MCF 10A (cell line): ENCODE measurements around the gene NAALADL2. TPM values are rescaled to one million over a fixed set of nuclear protein-coding genes. Genes with fewer than 3 reads are reported as not detected.

ENCODE experiments used
- BruUV-seq: library from RNA; stranded (reverse); fragments of 400-500 nt; replicated peaks from 2 replicates; lab custom pipeline; 2021; lab: Mats Ljungman, UMichigan
- CTCF ChIA-PET: fragments of 300-600 bp; sonication (Branson Sonifier 250); formaldehyde crosslinking; extraction: SDS; loops from one replicate; lab custom pipeline; 2021; ENCODE audit warnings: antibody characterized with exemption, inconsistent platforms; lab: Yijun Ruan, JAX
- POLR2A ChIA-PET: fragments of 300-600, 350-650 bp; sonication (Branson Sonifier 250); formaldehyde crosslinking; extraction: SDS; loops from one replicate; lab custom pipeline; 2020; ENCODE audit warnings: antibody characterized with exemption, inconsistent platforms; lab: Yijun Ruan, JAX
- DNase-seq: peaks from one replicate; pipeline ENCODE4 v3.0.0-alpha.2; 2018; ENCODE audit not compliant: unreplicated experiment
- H3K27ac Mint-ChIP-seq: one replicate; pipeline ENCODE4 v1.8.0; 2022; ENCODE audit warnings: mild to moderate bottlenecking, low read depth, mixed read lengths; ENCODE audit not compliant: unreplicated experiment
- H3K27me3 Mint-ChIP-seq: one replicate; pipeline ENCODE4 v1.8.0; 2022; ENCODE audit warnings: mixed read lengths; ENCODE audit not compliant: insufficient read depth, unreplicated experiment
- H3K36me3 Mint-ChIP-seq: one replicate; pipeline ENCODE4 v1.8.0; 2022; ENCODE audit warnings: mild to moderate bottlenecking, moderate library complexity, mixed read lengths; ENCODE audit not compliant: insufficient read depth, unreplicated experiment
- H3K4me1 Mint-ChIP-seq: one replicate; pipeline ENCODE4 v1.8.0; 2022; ENCODE audit warnings: mixed read lengths; ENCODE audit not compliant: insufficient read depth, unreplicated experiment
- H3K4me3 Mint-ChIP-seq: one replicate; pipeline ENCODE4 v1.8.0; 2022; ENCODE audit warnings: mild to moderate bottlenecking, moderate library complexity, mixed read lengths; ENCODE audit not compliant: unreplicated experiment
- H3K9me3 Mint-ChIP-seq: one replicate; pipeline ENCODE4 v1.8.0; 2022; ENCODE audit warnings: mixed read lengths; ENCODE audit not compliant: unreplicated experiment
- CTCF ChIP-seq: fragments of 200-600 bp; IDR thresholded peaks from one replicate; pipeline ENCODE4 v1.8.0; 2022; ENCODE audit warnings: antibody characterized with exemption, mild to moderate bottlenecking; ENCODE audit not compliant: unreplicated experiment
- intact Hi-C: fragments of 100-400 bp; cut with micrococcal nuclease; formaldehyde crosslinking; loops from 2 replicates; pipeline ENCODE4 v1.14.1; 2022
- total RNA-seq: library from RNA; stranded (reverse); gene quantifications from 2 replicates; pipeline ENCODE4 v1.2.3, GENCODE V29; 2022

NAALADL2 gene
- total RNA-seq, 1 experiment from 2014 or later = 4.2 TPM

DNA sequence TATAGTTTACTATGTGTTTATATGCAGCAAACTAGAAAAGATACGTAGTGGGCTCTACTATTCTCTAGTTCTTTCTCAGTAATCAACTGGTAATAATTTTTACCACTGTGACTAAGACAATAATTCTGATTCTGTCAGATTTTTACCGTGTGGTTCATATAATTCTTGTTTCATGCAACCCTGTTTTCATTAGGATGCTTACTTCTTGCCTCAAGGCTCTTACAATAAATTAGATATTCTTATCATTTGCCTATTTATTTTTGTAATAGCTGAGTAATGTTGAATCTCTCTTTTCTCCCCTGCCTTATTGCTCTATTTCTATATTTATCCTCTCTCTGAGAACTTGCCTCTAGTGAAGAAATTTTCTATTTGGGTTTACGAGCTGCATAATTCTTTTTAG lies 524.7 kb downstream of the NAALADL2 start:
- no TSS peak for BruUV-seq
- POLR2A ChIA-PET = no interaction called here
- CTCF ChIA-PET = no interaction called here
- Mint-ChIP-seq H3K4me3 (no peak overlapping the region), H3K9me3 (no peaks in the 10 kb centered on the region), H3K27me3 (no peaks in the 10 kb centered on the region), H3K36me3 (no peaks in the 10 kb centered on the region), H3K4me1 (peaks cover 6% of the 10 kb centered on the region), H3K27ac (no peak overlapping the region)
- intact Hi-C loops = no loop called here
- DNase-seq = no peak
- no peak for TF ChIP-seq CTCF

DNA sequence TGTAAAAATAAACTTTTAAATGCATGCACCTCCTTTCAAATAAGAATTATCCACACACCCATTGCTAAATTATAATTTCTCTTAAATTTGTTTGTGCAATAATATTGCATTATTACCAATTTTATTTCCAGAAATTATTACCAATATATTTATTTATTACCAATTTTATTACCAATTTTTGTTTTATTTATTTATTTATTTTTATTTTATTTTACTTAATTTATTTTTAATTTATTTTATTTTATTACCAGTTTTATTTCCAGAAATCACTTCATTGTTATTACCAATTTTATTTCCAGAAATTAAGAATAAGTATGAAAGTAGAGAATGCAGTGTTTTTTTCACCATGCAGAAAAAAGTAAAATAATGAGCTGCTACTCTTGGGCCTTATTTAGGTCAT lies 525.4 kb downstream of the NAALADL2 start:
- TF ChIP-seq CTCF = no peak
- CTCF ChIA-PET = no interaction called here
- no peaks in the 10 kb centered on the region for H3K27me3 Mint-ChIP-seq
- no peak for DNase-seq
- H3K4me3 Mint-ChIP-seq = no peak overlapping the region
- POLR2A ChIA-PET = no interaction called here
- peaks cover 6% of the 10 kb centered on the region for H3K4me1 Mint-ChIP-seq
- H3K27ac Mint-ChIP-seq = no peak overlapping the region
- H3K36me3 Mint-ChIP-seq = no peaks in the 10 kb centered on the region
- no TSS peak for BruUV-seq
- H3K9me3 Mint-ChIP-seq = no peaks in the 10 kb centered on the region
- intact Hi-C loops = no loop called here

DNA sequence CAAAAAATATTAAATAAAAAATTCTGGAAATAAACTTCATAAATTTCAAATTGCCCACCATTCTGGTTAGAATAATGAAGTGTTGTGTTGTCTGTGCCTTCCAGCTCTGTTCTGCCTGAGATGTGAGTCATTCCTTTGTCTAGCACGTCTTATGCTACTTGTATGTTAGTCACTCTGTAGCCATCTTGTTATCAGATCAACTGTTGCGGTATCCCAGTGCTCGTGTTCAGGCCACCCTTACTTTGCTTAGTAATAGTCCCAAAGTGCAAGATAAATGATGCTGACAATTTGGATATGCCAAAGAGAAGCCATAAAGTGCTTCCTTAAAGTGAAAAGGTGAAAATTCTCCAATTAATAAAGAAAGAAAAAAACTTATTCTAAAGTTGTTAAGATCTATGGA lies 527.5 kb downstream of the NAALADL2 start:
- CTCF ChIA-PET = no interaction called here
- no peak for TF ChIP-seq CTCF
- no peaks in the 10 kb centered on the region for H3K9me3 Mint-ChIP-seq
- POLR2A ChIA-PET = no interaction called here
- no peaks in the 10 kb centered on the region for H3K36me3 Mint-ChIP-seq
- no peak overlapping the region for H3K4me3 Mint-ChIP-seq
- no TSS peak for BruUV-seq
- peaks cover 6% of the 10 kb centered on the region for H3K4me1 Mint-ChIP-seq
- no peaks in the 10 kb centered on the region for H3K27me3 Mint-ChIP-seq
- peak; percentile 68 for DNase-seq
- peak overlapping the region; percentile 70 for H3K27ac Mint-ChIP-seq
- intact Hi-C loops = no loop called here

DNA sequence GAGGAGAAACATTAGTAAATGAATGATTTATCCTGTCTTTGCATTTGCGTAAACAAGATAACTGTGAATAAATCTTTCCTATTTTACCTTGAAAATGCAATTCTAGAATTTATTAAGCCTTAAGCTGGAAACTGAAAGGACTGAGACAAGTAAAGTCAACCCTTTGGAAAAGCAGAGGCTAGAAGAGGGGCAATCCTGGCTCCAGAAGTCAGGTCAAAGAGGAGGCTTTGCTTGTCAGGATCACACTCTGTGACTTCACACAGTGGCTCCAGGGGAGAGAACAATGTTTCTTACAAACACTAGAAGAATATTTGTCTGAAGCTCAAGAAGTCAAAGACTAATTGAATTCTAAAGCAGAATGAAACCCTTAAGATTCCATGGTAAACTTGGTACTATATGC lies 530.4 kb downstream of the NAALADL2 start:
- H3K4me1 Mint-ChIP-seq = peaks cover 6% of the 10 kb centered on the region
- H3K36me3 Mint-ChIP-seq = no peaks in the 10 kb centered on the region
- intact Hi-C loops = no loop called here
- ChIA-PET CTCF (no interaction called here), POLR2A (no interaction called here)
- no peak overlapping the region for H3K4me3 Mint-ChIP-seq
- no peak overlapping the region for H3K27ac Mint-ChIP-seq
- no peaks in the 10 kb centered on the region for H3K27me3 Mint-ChIP-seq
- no peak for DNase-seq
- no peak for TF ChIP-seq CTCF
- BruUV-seq = no TSS peak
- no peaks in the 10 kb centered on the region for H3K9me3 Mint-ChIP-seq
